Stimulated activated CD8-positive, alpha-beta memory T cell treated with anti-CD3 and anti-CD28 coated beads, Interleukin-4, amount 100 ng/mL, for 1 hour (primary cell): Measurements from ENCODE around the gene SNRPF.
"Not testable (repeated sequence)": the region's sequence is repeated elsewhere in the genome, so short reads cannot be mapped to it uniquely, and the experiment has no call there.

ENCODE experiments used
- DNase-seq, 2 donors: peaks; one replicate each; pipeline ENCODE4 v3.0.0-alpha.2; 2020; ENCODE audit warnings: low read depth in 2 of 2, low spot score in 1 of 2

SNRPF gene

DNA sequence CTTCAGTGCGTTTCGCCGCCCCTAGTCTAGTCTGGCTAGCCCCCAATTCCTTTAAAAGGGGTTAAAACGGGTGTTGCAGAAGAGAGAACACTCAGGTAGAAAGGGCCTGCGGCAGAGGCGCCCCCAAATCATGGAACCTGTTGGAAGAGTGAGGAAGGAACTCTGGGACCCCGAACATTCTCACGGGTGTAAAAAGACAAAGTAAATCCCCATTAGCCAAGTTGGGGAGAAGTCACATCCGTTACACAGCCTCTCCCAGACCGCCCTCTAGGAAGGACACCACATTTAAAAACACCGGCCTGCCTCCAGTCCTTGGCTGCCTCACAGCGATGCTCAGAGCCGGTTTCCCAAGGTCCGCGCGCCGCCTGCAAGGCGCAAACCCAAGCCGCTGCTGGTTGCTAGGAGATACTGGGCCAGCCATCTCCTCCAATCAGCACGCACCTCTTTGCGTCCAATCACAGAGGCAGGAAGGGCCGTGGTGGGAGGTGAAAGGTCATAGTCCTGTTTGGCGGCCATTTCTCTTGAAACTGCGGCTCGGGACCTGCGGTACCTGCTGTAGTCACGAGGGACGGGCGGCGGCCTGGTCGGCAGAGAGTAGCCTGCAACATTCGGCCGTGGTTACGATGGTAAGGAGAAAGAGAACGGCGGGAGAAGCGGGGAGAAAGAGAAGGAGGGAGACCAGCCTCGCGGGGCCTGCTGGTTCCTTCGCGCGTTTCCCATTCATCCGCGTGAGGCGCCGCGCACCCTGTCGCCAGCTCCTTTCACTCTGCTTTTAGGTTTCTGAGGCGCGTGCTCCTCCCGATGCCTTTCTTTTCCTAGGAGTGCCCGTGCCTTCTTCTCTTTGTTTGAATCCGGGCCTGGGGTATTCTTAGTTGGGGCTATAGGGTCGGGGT lies at the start of gene SNRPF:
SNRPF (plus strand) TSS at position 502 of the 893 bp plus-strand sequence; CDS start at position 624, 122 bp downstream.
- peak; percentile 84 to 89 for DNase-seq

DNA sequence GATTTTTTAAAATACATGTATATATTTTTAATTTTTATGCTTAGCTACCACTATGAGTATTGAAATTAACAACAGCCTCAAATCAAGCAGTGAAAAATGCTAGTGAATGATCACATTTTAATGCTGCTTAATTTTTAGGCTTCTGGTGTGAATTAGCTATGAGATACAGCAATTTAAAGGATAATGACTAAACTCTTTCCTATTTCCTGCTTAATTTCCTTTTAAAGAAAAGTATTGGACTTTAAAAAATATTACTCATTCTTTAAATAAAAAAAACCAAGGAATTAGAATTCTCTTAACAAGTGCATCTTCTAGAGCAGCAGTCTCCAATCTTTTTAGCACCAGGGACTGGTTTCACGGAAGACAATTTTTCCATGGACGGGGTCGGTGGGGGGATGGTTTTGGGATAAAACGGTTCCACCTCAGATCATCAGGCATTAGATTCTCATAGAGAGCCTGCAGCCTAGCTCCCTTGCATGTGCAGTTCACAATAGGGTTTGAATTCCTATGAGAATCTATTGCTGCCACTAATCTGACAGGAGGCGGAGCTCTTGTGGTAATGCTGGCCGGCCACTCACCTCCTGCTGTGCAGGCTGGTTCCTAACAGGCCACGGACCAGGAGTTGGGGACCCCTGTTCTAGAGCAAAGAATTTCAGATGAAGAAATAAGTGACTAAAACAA lies 49.6 kb upstream of the SNRPF start:
- DNase-seq: no peak

DNA sequence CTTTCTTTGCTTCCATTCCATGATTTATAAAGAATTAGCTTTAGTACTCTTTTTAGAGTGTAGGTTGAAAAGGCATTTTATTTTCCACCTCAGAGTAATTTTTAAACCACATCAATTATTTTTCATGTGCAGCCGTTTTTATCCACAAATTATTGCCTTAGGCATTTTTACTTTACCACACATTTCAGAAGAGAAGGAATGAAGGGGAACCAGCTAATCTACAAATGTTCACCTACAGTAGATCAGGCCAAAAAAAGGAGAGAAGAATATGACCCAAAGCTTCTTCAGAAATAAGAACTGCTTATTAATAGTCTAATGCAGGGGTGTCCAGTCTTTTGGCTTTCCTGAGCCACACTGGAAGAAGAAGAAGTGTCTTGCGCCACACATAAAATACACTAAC lies 48.3 kb upstream of the SNRPF start:
- DNase-seq: no peak

DNA sequence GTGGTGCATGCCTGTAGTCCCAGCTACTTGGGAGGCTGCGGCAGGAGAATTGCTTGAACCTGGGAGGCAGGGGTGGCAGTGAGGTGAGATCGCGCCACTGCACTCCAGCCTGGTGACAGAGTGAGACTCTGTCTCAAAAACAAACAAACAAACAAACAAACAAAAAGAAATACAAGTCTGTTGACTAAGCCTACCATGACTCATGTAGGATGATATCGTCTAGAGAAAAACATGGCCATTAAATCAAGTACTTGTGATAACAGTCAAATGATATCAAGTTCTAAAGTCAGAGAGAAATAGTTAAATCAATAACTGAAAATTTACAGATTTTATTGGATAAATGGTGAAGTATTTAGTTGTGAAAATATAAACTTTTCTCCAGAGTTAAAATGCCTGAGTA lies 46.6 kb upstream of the SNRPF start:
- DNase-seq: not testable (repeated sequence)

DNA sequence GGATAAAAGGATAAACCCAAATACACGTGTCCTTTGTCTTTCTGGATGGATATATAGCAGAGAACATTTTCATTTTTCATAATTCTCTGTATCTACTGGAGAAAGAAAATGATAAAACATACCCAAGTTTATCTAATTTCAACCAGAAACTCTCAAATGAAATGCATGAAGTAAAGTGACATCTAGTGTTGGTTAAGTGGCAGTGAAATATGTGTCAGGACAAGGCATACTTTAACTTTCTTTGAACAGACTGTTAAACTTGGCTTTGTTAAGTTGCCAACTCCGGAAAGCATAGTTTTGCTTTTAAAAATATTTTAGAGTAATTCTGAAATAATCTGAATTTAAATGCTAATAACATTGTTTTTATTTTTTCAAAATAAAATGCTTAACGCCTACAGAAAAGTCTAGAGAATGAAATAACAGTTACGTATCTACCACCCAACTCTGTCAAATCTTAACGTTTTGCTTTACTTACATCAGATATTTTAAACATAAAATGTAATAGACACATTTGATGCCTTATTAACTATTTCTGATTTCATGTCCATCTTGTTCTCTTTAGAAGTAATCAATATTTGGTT lies 43.0 kb upstream of the SNRPF start:
- DNase-seq: no peak

DNA sequence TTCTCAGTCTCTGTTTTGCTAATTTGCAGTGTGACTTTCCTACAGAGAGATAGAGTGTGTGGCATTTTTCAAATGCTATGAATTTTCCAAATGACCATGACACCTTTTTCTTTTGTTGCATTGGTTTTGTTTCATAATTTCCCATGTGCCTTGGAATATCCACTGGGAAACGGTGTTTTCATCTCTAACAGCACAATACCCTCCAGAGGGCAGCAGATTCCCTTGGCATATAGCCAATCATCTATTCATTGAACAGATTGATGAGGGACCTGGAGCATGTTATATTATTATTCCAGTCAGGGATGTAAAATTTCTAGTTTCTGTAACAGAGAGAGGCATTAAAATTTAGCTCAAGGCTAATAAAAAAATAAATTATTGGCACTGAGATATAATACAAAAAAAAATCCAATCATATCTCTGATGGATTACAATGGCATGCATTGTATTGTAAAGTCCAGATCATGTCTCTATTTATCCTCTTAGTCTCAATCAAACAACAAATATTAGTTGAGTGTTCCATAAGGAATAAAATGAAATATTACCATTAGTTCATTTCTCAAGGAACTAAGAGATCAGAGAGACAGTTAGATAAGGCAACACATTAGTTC lies 38.6 kb upstream of the SNRPF start:
- DNase-seq: no peak

DNA sequence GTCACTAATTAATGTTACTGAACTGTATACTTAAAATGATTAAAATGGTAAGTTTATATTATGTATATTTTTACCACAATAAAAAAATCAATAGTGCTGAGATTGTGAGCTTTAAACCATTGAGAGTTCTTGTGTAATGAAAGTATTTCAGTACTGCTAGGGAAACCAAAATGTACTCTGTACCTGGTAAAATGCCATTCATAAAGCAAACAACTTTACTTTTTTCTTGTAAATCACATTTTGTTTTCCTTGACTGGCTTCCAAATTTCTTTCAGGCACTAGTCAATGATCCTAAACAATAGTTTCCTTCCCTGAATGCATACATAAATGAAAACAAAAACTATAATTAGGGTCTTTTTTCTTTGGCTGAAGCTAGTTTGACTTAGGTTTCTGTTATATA lies 29.4 kb upstream of the SNRPF start:
- DNase-seq: no peak

DNA sequence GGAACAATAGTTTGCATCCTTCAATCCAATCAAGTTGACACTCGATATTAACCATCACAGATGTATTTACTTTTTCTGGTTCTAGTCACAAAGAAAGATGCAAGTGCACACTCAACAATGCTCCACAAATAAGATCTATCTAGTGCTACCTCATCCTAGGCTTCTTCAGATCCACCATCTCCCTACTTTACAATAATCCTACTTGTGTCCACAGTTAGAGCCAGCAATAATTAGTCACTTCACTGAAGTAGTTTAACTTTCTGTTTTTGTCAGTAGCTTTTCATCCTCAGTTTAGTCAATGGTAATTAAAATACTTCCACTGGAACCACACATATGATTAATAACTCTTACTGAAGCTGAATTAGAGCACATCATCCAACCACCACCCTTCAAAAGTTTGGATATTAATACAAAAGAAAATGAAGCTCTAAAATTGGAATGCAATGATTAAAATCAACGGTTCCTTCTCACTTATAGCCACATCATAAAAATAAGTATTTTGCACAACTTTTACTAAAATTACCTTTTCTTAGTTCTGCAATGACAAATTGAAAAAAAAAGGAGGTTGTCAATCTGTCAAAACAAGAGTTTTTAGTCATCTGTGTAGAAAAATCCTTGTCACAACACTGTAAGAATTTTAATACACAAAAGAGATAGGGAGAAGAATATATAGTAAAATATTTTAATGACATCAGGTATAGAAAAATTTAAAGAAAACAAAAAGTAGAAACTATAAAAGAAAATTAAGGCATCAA lies 28.2 kb upstream of the SNRPF start:
- no peak for DNase-seq

DNA sequence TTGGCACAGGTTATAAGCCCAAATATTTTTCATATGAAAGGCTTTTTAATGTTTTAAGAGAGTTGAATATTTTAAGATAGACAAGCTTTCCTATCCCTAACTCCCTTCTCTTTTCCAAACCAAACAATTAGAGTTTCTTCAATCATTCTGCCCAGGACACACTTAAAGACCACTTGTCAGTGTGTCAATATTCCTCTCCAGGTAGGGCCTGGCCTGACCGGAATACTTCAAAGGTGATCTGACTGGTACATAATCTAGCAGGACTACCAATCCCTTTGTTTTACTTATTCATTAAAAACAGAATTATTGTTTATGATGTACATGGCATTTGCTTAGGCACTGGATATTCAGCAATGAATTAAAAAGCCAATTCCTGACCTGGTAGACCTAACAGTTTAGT lies 24.2 kb upstream of the SNRPF start:
- no peak for DNase-seq

DNA sequence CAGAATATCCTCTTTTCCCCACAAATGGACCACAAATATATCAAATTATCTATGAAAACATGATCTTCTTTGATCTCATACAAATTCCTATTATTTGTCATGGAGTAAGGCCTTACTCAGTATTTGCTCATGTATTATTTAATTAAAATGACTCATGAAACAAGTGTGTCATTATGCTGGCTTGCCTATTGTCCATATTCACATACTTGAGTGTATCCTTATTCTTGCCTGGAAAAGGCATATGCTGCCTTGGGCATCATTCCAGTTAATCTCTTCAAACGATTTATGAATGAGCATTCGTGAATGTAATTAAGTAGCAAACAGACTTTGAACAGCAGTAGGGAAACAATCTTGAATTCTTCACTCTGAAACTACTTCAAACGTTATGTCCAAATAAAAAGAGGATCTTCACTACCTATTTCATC lies 22.6 kb upstream of the SNRPF start:
- no peak for DNase-seq

DNA sequence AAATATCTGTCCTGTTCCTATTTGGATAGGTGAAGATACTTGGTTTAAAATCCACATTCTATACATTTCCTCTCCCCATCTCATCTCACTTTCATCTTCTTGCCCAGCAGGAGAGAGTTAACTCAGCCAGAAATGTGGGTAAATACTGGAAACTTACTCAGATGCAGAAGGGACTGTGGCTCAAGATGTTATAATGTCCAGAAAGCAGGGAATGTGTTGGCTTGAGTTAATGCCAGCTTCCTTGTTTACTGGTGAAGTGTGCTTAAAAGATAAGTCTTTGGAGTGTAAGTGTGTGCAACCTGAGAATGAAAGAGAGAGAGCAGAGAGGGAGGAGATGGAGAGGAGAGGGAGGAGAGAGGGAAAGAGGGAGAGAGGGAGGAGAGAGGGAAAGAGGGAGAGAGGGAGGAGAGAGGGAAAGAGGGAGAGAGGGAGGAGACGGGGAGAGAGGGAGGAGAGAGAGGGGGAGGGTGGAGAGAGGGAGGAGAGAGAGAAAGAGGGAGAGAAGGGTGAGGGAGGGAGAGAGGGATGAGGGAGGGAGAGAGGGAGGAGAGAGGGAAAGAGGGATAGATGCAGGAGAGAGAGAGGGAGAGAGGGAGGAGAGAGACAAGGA lies 22.0 kb upstream of the SNRPF start:
- no peak for DNase-seq

DNA sequence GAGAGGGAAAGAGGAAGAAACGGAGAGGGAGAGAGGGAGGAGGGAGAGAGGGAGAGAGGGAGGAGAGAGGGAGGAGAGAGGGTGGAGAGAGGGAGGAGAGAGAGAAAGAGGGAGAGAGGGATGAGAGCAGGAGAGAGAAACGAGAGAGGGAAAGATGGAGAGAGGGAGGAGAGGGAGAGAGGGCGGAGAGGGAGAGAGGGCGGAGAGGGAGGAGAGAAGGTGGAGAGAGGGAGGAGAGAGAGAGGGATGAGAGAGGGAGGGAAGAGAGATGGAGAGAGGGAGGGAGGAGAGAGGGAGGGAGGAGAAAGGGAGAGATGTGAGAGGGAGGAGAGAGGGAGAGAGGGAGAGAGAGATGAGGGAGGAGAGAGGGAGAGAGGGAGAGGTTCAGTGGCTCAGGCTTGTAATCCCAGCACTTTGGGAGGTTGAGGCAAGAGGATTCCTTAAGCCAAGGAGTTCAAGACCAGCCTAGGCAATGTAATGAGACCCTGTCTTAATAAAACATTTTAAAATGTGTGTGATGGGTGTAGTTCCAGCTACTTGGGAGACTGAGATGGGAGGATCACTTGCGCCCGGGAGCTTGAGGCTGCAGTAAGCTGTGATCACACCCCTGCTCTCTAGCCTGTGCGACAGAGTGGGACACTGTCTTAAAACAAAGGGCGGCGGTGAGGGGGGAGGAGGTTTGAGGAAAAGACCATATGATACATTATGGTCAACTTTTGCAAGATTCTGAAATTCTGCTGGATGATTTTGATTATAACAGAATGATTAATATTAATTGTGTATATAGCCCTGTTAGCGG lies 21.3 kb upstream of the SNRPF start:
- DNase-seq: no peak

DNA sequence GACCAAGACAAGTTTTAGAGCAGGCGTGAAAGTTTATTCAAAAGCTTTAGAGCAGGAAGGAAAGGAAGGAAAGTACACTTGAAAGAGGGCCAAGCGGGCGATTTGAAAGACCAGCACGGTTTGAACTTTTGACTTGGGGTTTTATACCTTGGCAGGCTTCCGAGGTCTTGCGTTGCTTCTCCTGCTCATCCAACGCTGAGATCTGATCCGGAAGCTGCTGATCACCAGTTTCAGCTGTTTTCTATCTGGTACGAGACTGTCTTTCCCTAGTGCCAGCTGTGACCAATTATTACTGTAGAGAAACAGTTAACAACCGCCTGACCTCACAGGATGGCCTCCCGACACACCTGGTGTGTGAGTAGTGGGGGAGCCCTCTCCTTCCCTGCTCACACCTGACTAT lies 20.6 kb upstream of the SNRPF start:
- no peak for DNase-seq

DNA sequence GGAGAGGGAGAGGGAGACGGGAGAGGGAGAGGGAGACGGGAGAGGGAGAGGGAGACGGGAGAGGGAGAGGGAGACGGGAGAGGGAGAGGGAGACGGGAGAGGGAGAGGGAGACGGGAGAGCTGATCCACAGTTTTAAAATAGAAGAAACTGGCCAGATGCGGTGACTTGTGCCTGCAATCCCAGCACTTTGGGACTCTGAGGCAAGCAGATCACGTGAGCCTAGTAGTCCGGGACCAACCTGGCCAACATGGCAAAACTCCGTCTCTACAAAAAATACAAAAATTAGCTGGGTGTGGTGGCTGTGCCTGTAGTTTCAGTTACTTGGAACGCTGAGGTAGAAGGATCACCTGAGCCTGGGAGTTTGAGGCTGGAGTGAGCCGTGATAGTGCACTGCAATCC lies 16.3 kb upstream of the SNRPF start:
- not testable (repeated sequence) for DNase-seq

DNA sequence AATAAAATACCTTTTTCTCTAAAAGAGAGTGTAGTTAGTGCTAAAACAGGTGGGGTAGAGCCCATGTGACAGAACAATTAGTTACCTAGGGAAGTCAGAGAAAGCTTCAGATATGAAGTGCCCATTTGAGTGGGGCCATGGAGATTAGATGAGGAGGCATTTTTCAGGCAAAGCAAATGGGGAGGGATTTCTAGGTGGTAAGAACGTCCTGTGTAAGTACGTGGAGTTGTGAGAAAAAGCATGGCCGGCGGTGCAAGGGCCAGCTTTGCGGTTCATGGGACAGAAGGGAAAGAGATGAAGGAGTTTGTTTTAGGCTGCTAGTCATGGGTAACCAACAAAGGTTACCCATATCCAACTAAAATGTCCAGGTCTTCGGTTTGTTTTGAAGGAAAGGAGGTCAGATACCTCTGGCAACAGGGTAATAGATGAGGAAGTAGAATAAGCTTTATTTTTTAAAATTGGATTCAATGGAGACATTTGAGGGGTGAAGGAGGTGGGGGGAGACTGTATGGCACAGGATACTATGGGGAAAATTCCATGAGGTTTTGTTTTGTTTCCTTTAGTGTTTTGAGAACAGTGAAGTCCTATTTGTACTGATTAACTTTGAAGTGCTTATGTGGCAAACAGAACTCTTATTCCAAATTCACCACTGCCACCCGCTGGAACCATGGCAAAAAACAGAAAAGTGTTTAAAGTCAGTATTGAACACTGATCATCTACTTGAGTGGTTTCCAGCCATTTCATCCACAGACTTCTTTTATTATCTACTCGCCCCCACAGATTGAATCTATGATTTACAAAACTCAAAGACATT lies 10.0 kb upstream of the SNRPF start:
- DNase-seq: no peak

DNA sequence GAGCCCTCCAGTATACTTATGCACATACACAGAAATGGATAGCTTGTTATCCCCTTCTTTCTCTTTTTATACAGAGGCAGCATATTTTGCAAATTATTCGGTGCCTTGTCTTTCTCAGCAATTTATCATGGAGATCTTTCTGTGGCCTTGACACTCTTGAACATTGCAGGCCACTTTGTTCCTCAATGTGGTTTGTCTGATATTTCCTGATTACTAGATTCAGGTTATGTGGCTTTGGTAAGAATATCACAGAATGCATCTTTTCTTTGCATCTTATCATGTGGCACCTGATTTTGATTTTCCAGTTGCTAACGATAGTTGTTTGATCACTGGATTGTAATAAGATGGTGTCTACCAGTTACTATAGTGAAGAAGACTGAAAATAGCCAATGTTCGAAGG lies 7.1 kb upstream of the SNRPF start:
- no peak for DNase-seq

DNA sequence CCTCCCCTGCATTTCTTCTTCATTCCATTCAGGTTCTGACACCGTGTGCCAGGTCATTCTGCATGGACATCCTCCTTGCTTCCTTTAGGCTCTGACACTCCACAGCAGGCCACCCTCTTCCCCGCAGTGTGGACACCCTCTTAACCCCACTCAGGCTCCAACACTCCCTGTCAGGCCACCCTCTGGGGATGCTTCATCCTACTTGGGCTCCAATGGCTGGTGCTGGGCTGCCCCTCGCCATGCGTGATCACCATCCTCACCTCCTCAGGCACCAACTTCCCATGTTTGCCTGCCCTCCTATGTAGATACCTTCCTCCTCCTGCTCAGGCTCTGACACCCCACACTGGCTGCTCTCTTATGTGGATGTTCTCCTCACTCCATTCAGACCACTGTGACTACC lies 6.6 kb upstream of the SNRPF start:
- no peak for DNase-seq

DNA sequence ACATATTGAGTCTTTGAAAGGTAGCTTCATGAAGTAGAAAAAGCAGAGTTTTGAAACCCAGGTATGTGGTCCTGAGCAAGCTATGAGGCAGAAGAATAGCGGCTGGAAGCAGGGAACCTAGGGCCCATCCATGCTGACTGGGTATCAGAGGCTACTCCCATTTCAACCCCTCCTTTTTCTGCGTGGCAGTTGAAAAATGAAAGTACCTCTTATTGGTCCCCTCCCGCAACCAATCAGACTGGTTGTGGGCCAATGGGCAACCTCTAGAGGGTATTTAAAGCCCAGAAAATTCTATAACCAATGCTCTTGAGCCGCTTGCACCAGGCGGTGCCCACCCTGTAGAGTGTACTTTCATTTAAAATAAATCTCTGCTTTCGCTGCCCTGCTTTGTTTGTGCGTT lies 1.6 kb upstream of the SNRPF start:
- no peak for DNase-seq

DNA sequence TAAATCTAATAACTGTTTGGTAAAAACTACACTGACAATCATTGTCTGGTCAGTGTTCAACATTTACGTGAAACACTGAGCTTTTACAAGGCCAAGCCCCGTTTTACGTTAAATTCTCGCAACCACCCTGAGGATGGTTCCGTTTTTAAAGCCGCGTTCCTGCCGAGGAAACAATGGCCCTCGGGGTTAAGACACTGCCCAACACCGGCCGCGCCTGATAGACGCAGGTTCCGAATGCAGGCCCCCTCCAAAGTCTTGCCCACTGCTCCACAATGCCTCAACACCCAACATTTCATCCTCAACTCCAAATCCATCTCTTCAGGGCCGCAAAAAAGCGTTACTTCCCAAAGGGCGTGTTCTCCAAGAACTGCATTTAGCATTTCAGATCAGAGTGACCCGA lies 953 bp upstream of the SNRPF start:
- no peak for DNase-seq
